Neural crest cell (in vitro differentiated cells): ENCODE measurements around the gene ACTR1B. TPM values are rescaled to one million over a fixed set of nuclear protein-coding genes. Genes with fewer than 3 reads are reported as not detected.
"Not testable (repeated sequence)": the region's sequence is repeated elsewhere in the genome, so short reads cannot be mapped to it uniquely, and the experiment has no call there.

ENCODE experiments used
- DNase-seq: peaks from one replicate; pipeline ENCODE4 v3.0.0; 2021; ENCODE audit warnings: low read depth, mixed read lengths, low spot score
- H3K27ac Mint-ChIP-seq: one replicate; pipeline ENCODE4 v1.8.0; 2021; ENCODE audit warnings: mild to moderate bottlenecking, mixed read lengths; ENCODE audit not compliant: unreplicated experiment
- H3K27me3 Mint-ChIP-seq: 2 replicates; pipeline ENCODE4 v1.8.0; 2021; ENCODE audit warnings: low read depth, mild to moderate bottlenecking, mixed read lengths
- H3K36me3 Mint-ChIP-seq: 2 replicates; pipeline ENCODE4 v1.8.0; 2021; ENCODE audit warnings: low read depth, mild to moderate bottlenecking, mixed read lengths
- H3K4me1 Mint-ChIP-seq: 2 replicates; pipeline ENCODE4 v1.8.0; 2021; ENCODE audit warnings: mixed read lengths
- H3K4me3 Mint-ChIP-seq: one replicate; pipeline ENCODE4 v1.8.0; 2021; ENCODE audit warnings: mild to moderate bottlenecking, mixed read lengths
- H3K9me3 Mint-ChIP-seq: 2 replicates; pipeline ENCODE4 v1.8.0; 2021; ENCODE audit warnings: mixed read lengths
- CTCF ChIP-seq: fragments of 200-600 bp; sonication (generic); conservative IDR thresholded peaks from 2 replicates; pipeline ENCODE4 v1.5.0; 2021; ENCODE audit warnings: antibody characterized with exemption, mild to moderate bottlenecking
- total RNA-seq: library from RNA; stranded (reverse); gene quantifications from 2 replicates; pipeline ENCODE4 v1.2.1, GENCODE V29; 2021

ACTR1B gene
- total RNA-seq, 1 donor from 2014 or later = 62.6 TPM

DNA sequence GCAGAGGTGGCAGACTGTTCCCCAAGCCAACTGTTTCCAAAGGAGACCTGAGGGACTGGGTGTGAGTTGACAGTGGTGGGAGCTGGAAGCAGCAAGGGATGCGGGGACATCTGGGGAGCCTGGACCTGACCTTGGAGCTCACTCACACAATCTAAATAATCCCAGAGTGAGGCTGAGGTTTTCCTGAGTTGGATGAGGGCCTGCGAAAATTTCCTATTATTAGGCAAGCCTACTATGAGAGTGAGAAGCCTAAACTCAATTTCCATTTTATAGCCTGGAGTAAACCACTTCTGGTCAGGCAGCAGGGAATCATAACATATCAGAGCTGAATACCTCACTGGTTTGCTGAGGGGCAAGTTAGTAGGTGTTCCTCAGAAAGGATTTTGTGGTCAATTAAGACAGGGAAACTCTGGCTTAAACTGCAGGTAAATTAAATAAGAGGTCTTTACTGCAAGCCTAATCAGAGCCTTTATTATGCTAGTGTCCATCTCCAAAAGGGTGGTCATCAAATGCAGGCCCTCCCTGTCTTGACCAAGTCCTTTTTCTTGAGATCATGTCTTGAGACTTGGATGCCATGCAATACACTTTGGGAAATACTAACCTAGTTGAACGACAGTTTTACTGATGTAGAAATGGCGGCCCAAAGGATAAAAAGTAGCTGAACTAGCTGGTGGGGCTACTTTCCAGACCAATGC, 19.7 kb downstream of the ACTR1B start:
- peaks cover 18% of the 10 kb centered on the region for H3K4me1 Mint-ChIP-seq
- H3K36me3 Mint-ChIP-seq = no peaks in the 10 kb centered on the region
- TF ChIP-seq CTCF = no peak
- no peak overlapping the region for H3K27ac Mint-ChIP-seq
- DNase-seq = no peak
- peak overlapping the region; percentile 66 for H3K4me3 Mint-ChIP-seq
- H3K9me3 Mint-ChIP-seq = no peaks in the 10 kb centered on the region
- peaks cover 6% of the 10 kb centered on the region for H3K27me3 Mint-ChIP-seq

DNA sequence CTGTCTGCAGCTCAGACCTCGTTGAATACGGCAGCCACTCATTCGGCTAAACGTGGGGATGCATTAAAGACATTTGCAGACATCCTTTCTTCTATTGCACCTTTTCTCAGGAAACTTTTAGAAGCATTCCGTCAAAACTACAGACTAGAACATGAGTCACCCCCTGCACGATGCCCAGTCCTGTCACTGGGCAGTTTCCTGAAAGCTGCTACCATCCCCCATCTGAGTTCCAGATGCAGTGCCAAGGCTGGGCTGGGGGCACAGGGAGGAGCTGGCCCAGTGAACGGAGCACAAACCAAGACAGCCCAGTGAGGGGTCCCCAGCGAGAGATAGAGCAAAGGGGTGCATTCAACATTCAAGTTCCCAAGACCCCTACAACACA, 37.8 kb downstream of the ACTR1B start:
- not testable (repeated sequence) for DNase-seq, H3K27ac Mint-ChIP-seq, H3K27me3 Mint-ChIP-seq, H3K4me1 Mint-ChIP-seq, H3K36me3 Mint-ChIP-seq, H3K9me3 Mint-ChIP-seq, H3K4me3 Mint-ChIP-seq

GRCh38 chr2:97625354-97626048, 38.3 kb downstream of the ACTR1B start:
- not testable (repeated sequence) for H3K27ac Mint-ChIP-seq, H3K4me3 Mint-ChIP-seq, DNase-seq, H3K9me3 Mint-ChIP-seq, H3K27me3 Mint-ChIP-seq, H3K36me3 Mint-ChIP-seq, H3K4me1 Mint-ChIP-seq

- not testable (repeated sequence) for H3K9me3 Mint-ChIP-seq, DNase-seq, H3K27ac Mint-ChIP-seq
These were observed 40.9 kb downstream of the ACTR1B start for GRCh38 chr2:97622976-97623375.

GRCh38 chr2:97620492-97620891, 43.4 kb downstream of the ACTR1B start:
- not testable (repeated sequence) for H3K36me3 Mint-ChIP-seq, H3K4me3 Mint-ChIP-seq, H3K27ac Mint-ChIP-seq

More at GRCh38 chr2:97622976-97623375, 40.9 kb downstream of the ACTR1B start:
- not testable (repeated sequence) for H3K36me3 Mint-ChIP-seq, H3K4me3 Mint-ChIP-seq, H3K27me3 Mint-ChIP-seq
- H3K4me1 Mint-ChIP-seq = peaks cover 11% of the 10 kb centered on the region

DNA sequence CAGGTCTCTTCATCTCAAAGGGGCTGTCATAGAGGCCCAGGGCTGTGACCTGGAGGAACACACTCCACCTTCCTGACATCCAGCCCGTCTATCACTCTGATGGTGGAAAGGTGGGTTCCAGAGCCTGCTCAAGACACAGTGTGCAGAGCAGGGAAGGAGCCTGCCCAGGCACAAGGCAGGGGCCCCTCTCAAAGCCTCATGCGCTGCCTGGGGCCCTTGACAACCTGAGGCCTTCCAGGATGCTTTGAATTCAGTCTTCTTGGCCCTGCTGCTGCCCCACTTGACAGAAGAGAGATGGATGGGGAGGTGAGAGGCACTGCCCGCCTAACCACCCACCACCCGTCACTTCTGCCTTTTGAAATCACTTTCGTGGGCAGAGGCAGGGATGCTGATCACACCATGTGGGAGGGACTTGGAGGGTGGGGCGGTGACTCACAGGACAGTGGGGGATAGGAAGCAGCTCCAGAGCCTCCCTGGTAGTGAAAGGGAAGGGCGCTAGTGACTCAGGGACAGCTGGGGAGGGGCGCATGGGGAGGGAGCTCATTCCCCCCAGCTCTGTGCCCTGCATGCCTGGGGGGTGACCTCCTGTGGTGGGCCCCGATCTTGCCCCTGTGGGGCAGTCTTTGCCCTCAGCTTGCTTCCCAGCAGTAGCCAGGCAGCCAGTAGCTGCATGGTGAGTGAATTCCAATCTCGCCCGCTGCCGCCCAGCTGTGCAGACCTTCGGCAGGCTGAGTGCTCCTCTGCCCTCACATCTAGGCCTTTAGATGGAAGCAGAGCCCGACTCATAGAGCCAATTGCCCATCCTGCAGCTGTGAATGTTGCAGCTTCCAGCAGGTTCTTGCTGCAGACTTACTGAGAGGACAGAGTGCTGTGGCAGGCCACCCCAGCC, 44.7 kb downstream of the ACTR1B start:
- not testable (repeated sequence) for DNase-seq, H3K27me3 Mint-ChIP-seq, H3K27ac Mint-ChIP-seq, H3K9me3 Mint-ChIP-seq, H3K36me3 Mint-ChIP-seq, H3K4me3 Mint-ChIP-seq
- H3K4me1 Mint-ChIP-seq = peaks cover 11% of the 10 kb centered on the region

More at GRCh38 chr2:97620492-97620891, 43.4 kb downstream of the ACTR1B start:
- not testable (repeated sequence) for H3K27me3 Mint-ChIP-seq, DNase-seq, H3K9me3 Mint-ChIP-seq
- H3K4me1 Mint-ChIP-seq = peaks cover 11% of the 10 kb centered on the region

GRCh38 chr2:97617911-97618310, 45.9 kb downstream of the ACTR1B start:
- no peak overlapping the region for H3K4me3 Mint-ChIP-seq
- DNase-seq = no peak
- no peak overlapping the region for H3K27ac Mint-ChIP-seq
- H3K9me3 Mint-ChIP-seq = peaks cover 4% of the 10 kb centered on the region
- no peaks in the 10 kb centered on the region for H3K27me3 Mint-ChIP-seq
- no peaks in the 10 kb centered on the region for H3K36me3 Mint-ChIP-seq
- H3K4me1 Mint-ChIP-seq = peaks cover 11% of the 10 kb centered on the region
- no peak for TF ChIP-seq CTCF

- H3K4me1 Mint-ChIP-seq = peaks cover 10% of the 10 kb centered on the region
- H3K36me3 Mint-ChIP-seq, DNase-seq, H3K4me3 Mint-ChIP-seq, H3K9me3 Mint-ChIP-seq, H3K27ac Mint-ChIP-seq, H3K27me3 Mint-ChIP-seq: not testable (repeated sequence)
These were observed 48.1 kb downstream of the ACTR1B start for GRCh38 chr2:97615746-97616145.

- not testable (repeated sequence) for H3K27me3 Mint-ChIP-seq, DNase-seq, H3K4me3 Mint-ChIP-seq, H3K36me3 Mint-ChIP-seq, H3K9me3 Mint-ChIP-seq, H3K27ac Mint-ChIP-seq, H3K4me1 Mint-ChIP-seq
These were observed 51.9 kb downstream of the ACTR1B start for GRCh38 chr2:97611895-97612294.

- DNase-seq, H3K27me3 Mint-ChIP-seq, H3K36me3 Mint-ChIP-seq, H3K4me1 Mint-ChIP-seq, H3K9me3 Mint-ChIP-seq, H3K4me3 Mint-ChIP-seq, H3K27ac Mint-ChIP-seq: not testable (repeated sequence)
These were observed 55.1 kb downstream of the ACTR1B start for GRCh38 chr2:97608745-97609144.
